Measurements from ENCODE around the gene JMJD7.

- TF ChIP-seq CEBPB (IDR thresholded peaks at IDR 0.05) (no peak), CTCF (IDR thresholded peaks at IDR 0.05) (no peak), RFX5 (IDR thresholded peaks at IDR 0.05) (no peak), KDM1A (IDR thresholded peaks at IDR 0.05; ENCODE audit: low read depth) (no peak), HDAC2 (IDR thresholded peaks at IDR 0.05) (no peak), POLR2A (IDR thresholded peaks at IDR 0.05; ENCODE audit: low read length) (no peak), ZNF302 (CRISPR knock-in tag; IDR thresholded peaks at IDR 0.05) (no peak), REST (IDR thresholded peaks at IDR 0.05) (no peak), ESRRA (IDR thresholded peaks at IDR 0.05; ENCODE audit: borderline replicate concordance, low read length) (no peak), ZC3H11A (IDR thresholded peaks at IDR 0.05) (no peak), JUN (IDR thresholded peaks at IDR 0.05) (no peak), CBX2 (IDR thresholded peaks at IDR 0.05; ENCODE audit: borderline replicate concordance, low read depth) (no peak), USF2 (IDR thresholded peaks at IDR 0.05) (no peak)
Observed at GRCh38 chr15:41856716-41857115, 28.8 kb downstream of the JMJD7 start.
